ENCODE measurements around the gene EIF6. TPM values are rescaled to one million over a fixed set of nuclear protein-coding genes. Genes with fewer than 3 reads are reported as not detected.

The EIF6 gene
- total and polyA plus RNA-seq, 2 experiments from 2014 or later = 149 to 215 TPM

- no peak for DNase-seq (ENCODE audit: low spot score)
- H3K27ac Mint-ChIP-seq = no peak overlapping the region
These were observed 10.5 kb upstream of the EIF6 start for GRCh38 chr20:35295058-35295457.

More at GRCh38 chr20:35295058-35295457, 10.5 kb upstream of the EIF6 start:
- H3K36me3 ChIP-seq (ENCODE audit: insufficient read depth) = no peaks in the 10 kb centered on the region
- H3K27me3 ChIP-seq (ENCODE audit: insufficient read depth) = no peaks in the 10 kb centered on the region
- H3K4me1 Mint-ChIP-seq = peaks cover 2% of the 10 kb centered on the region
- H3K9me3 Mint-ChIP-seq = no peaks in the 10 kb centered on the region
- ATAC-seq = no peak
- H3K4me2 ChIP-seq = no peak overlapping the region
- no peaks in the 10 kb centered on the region for H4K20me1 ChIP-seq (replicated peaks; ENCODE audit: insufficient read depth)
- H3K79me2 ChIP-seq (replicated peaks; ENCODE audit: insufficient read depth) = no peaks in the 10 kb centered on the region
- H3K4me1 ChIP-seq (ENCODE audit: insufficient read depth) = no peaks in the 10 kb centered on the region
- no peaks in the 10 kb centered on the region for H3K9me2 ChIP-seq (ENCODE audit: insufficient read depth)
- H3K27ac ChIP-seq (ENCODE audit: low read depth) = no peak overlapping the region
- H3K36me3 Mint-ChIP-seq (ENCODE audit: low read depth) = no peaks in the 10 kb centered on the region
- no peak overlapping the region for H3K4me3 Mint-ChIP-seq
- H3K27me3 Mint-ChIP-seq (ENCODE audit: insufficient read depth, low read depth, poor library complexity) = peaks cover 18% of the 10 kb centered on the region
- no peaks in the 10 kb centered on the region for H3F3A ChIP-seq (replicated peaks; ENCODE audit: low read depth)
- H2AFZ ChIP-seq = no peak overlapping the region
- no peak for TF ChIP-seq EZH2phosphoT487 (IDR thresholded peaks at IDR 0.05; ENCODE audit: unreplicated experiment)
- no peak for TF ChIP-seq ETS1 (IDR thresholded peaks at IDR 0.05)
- TF ChIP-seq, protein P1, sequence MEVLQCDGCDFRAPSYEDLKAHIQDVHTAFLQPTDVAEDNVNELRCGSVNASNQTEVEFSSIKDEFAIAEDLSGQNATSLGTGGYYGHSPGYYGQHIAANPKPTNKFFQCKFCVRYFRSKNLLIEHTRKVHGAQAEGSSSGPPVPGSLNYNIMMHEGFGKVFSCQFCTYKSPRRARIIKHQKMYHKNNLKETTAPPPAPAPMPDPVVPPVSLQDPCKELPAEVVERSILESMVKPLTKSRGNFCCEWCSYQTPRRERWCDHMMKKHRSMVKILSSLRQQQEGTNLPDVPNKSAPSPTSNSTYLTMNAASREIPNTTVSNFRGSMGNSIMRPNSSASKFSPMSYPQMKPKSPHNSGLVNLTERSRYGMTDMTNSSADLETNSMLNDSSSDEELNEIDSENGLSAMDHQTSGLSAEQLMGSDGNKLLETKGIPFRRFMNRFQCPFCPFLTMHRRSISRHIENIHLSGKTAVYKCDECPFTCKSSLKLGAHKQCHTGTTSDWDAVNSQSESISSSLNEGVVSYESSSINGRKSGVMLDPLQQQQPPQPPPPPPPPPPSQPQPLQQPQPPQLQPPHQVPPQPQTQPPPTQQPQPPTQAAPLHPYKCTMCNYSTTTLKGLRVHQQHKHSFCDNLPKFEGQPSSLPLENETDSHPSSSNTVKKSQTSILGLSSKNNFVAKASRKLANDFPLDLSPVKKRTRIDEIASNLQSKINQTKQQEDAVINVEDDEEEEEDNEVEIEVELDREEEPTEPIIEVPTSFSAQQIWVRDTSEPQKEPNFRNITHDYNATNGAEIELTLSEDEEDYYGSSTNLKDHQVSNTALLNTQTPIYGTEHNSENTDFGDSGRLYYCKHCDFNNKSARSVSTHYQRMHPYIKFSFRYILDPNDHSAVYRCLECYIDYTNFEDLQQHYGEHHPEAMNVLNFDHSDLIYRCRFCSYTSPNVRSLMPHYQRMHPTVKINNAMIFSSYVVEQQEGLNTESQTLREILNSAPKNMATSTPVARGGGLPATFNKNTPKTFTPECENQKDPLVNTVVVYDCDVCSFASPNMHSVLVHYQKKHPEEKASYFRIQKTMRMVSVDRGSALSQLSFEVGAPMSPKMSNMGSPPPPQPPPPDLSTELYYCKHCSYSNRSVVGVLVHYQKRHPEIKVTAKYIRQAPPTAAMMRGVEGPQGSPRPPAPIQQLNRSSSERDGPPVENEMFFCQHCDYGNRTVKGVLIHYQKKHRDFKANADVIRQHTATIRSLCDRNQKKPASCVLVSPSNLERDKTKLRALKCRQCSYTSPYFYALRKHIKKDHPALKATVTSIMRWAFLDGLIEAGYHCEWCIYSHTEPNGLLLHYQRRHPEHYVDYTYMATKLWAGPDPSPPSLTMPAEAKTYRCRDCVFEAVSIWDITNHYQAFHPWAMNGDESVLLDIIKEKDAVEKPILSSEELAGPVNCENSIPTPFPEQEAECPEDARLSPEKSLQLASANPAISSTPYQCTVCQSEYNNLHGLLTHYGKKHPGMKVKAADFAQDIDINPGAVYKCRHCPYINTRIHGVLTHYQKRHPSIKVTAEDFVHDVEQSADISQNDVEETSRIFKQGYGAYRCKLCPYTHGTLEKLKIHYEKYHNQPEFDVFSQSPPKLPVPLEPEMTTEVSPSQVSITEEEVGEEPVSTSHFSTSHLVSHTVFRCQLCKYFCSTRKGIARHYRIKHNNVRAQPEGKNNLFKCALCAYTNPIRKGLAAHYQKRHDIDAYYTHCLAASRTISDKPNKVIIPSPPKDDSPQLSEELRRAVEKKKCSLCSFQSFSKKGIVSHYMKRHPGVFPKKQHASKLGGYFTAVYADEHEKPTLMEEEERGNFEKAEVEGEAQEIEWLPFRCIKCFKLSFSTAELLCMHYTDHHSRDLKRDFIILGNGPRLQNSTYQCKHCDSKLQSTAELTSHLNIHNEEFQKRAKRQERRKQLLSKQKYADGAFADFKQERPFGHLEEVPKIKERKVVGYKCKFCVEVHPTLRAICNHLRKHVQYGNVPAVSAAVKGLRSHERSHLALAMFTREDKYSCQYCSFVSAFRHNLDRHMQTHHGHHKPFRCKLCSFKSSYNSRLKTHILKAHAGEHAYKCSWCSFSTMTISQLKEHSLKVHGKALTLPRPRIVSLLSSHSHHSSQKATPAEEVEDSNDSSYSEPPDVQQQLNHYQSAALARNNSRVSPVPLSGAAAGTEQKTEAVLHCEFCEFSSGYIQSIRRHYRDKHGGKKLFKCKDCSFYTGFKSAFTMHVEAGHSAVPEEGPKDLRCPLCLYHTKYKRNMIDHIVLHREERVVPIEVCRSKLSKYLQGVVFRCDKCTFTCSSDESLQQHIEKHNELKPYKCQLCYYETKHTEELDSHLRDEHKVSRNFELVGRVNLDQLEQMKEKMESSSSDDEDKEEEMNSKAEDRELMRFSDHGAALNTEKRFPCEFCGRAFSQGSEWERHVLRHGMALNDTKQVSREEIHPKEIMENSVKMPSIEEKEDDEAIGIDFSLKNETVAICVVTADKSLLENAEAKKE (CRISPR knock-in tag; IDR thresholded peaks at IDR 0.05) = no peak
- TF ChIP-seq EZH2 (IDR thresholded peaks at IDR 0.05; ENCODE audit: low read depth, unreplicated experiment) = no peak
- TF ChIP-seq ZNF331 (CRISPR knock-in tag; IDR thresholded peaks at IDR 0.05; ENCODE audit: low read depth) = no peak
- no peak for TF ChIP-seq JUNB (IDR thresholded peaks at IDR 0.05; ENCODE audit: unreplicated experiment)
- H3K4me3 ChIP-seq = no peak overlapping the region
